H1 (cell line): ENCODE measurements around the gene CCN6. TPM values are rescaled to one million over a fixed set of nuclear protein-coding genes. Genes with fewer than 3 reads are reported as not detected.

ENCODE experiments used
- CTCF ChIA-PET: fragments of 300-600 bp; sonication (Branson Sonifier 250); formaldehyde crosslinking; loops from one replicate; lab custom pipeline; 2021; ENCODE audit not compliant: partially characterized antibody; lab: Charles Lee
- POLR2A ChIA-PET: fragments of 300-600 bp; sonication (Branson Sonifier 250); formaldehyde crosslinking; loops from one replicate; lab custom pipeline; 2021; ENCODE audit warnings: inconsistent platforms; ENCODE audit not compliant: partially characterized antibody; lab: Charles Lee
- DNase-seq, 2 experiments: peaks; one replicate each; pipeline versions ENCODE4 v3.0.0 to v3.0.0-alpha.2; 2010 to 2022; ENCODE audit warnings: low spot score in 2 of 2, low read depth in 1 of 2, mixed read lengths in 1 of 2
- FAIRE-seq: peaks from 2 replicates; lab custom pipeline; 2011; peaks lifted over from hg19 to GRCh38; lab: Jason Lieb, UNC
- H2AFZ ChIP-seq: 2 replicates; pipeline ENCODE4 v1.8.1; 2012; ENCODE audit warnings: low read length, inconsistent platforms
- H2AK5ac ChIP-seq: 2 replicates; pipeline ENCODE4 v1.6.1; 2013; ENCODE audit warnings: low read depth, low read length
- H2BK120ac ChIP-seq: replicated peaks from 2 replicates; pipeline ENCODE3; 2013; ENCODE audit warnings: low read depth, low read length, inconsistent platforms
- H2BK12ac ChIP-seq: 2 replicates; pipeline ENCODE4 v1.6.1; 2013; ENCODE audit warnings: low read depth, low read length
- H2BK15ac ChIP-seq: 2 replicates; pipeline ENCODE4 v1.6.1; 2013; ENCODE audit warnings: low read length
- H2BK20ac ChIP-seq: 2 replicates; pipeline ENCODE4 v1.6.1; 2013; ENCODE audit warnings: low read length
- H2BK5ac ChIP-seq: 2 replicates; pipeline ENCODE4 v1.6.1; 2013; ENCODE audit warnings: low read depth, low read length
- H3K14ac ChIP-seq: 2 replicates; pipeline ENCODE4 v1.6.1; 2013; ENCODE audit warnings: inconsistent platforms; ENCODE audit not compliant: insufficient read length
- H3K18ac ChIP-seq: 2 replicates; pipeline ENCODE4 v1.6.1; 2013; ENCODE audit warnings: low read length; ENCODE audit errors: extremely low read depth
- H3K23ac ChIP-seq: 2 replicates; pipeline ENCODE4 v1.6.1; 2013; ENCODE audit warnings: inconsistent platforms; ENCODE audit not compliant: insufficient read length
- H3K23me2 ChIP-seq: 2 replicates; pipeline ENCODE4 v1.6.1; 2013; ENCODE audit warnings: low read depth, low read length
- H3K27ac ChIP-seq: 2 replicates; pipeline ENCODE4 v1.6.1; 2011; ENCODE audit warnings: low read depth, low read length, inconsistent platforms
- H3K27me3 ChIP-seq, 4 experiments: replicated peaks in 1 of 4; 1 replicate in 1 of 4; 2 replicates in 3 of 4; pipeline versions ENCODE4 v1.6.1 to v1.8.1; 2011 to 2013; ENCODE audit warnings: low read length in 3 of 4, mild to moderate bottlenecking in 3 of 4, inconsistent platforms in 2 of 4, mixed read lengths in 2 of 4, moderate library complexity in 1 of 4; ENCODE audit not compliant: control insufficient read depth in 3 of 4, insufficient read depth in 3 of 4; ENCODE audit errors: extremely low read depth in 1 of 4
- H3K36me3 ChIP-seq, 4 experiments: 2 replicates each; pipeline versions ENCODE4 v1.6.1 to v1.8.1; 2011 to 2013; ENCODE audit warnings: mild to moderate bottlenecking in 4 of 4, low read length in 3 of 4, moderate library complexity in 2 of 4, control low read depth in 1 of 4, inconsistent platforms in 1 of 4; ENCODE audit not compliant: insufficient read depth in 4 of 4, control insufficient read depth in 2 of 4
- H3K4ac ChIP-seq: replicated peaks from 2 replicates; pipeline ENCODE3; 2013; ENCODE audit warnings: low read length, low read depth, mixed read lengths, inconsistent platforms; ENCODE audit not compliant: insufficient read length
- H3K4me1 ChIP-seq, 4 experiments: replicated peaks in 1 of 4; 1 replicate in 1 of 4; 2 replicates in 3 of 4; pipeline versions ENCODE4 v1.6.1 to v1.8.1; 2011 to 2013; ENCODE audit warnings: low read length in 3 of 4, inconsistent platforms in 2 of 4, mixed read lengths in 1 of 4; ENCODE audit not compliant: insufficient read depth in 4 of 4, control insufficient read depth in 3 of 4
- H3K4me2 ChIP-seq, 2 experiments: 2 replicates each; pipeline versions ENCODE4 v1.6.1 to v1.8.1; 2011 to 2013; ENCODE audit warnings: low read depth in 2 of 2, low read length in 2 of 2, control low read depth in 1 of 2, inconsistent platforms in 1 of 2, mild to moderate bottlenecking in 1 of 2; ENCODE audit not compliant: insufficient read depth in 1 of 2
- H3K4me3 ChIP-seq, 4 experiments: fragments of 200-600, 300-600 bp in 1 of 4; sonication (generic), shearing (Covaris generic), sonication (Bioruptor Twin) in 1 of 4; 2 replicates each; pipeline versions ENCODE4 v1.5.1 to v1.8.1; 2011 to 2016; ENCODE audit warnings: low read length in 4 of 4, low read depth in 3 of 4, control low read depth in 2 of 4, inconsistent platforms in 2 of 4, mild to moderate bottlenecking in 2 of 4, mixed read lengths in 1 of 4, moderate library complexity in 1 of 4; ENCODE audit not compliant: insufficient read depth in 2 of 4; ENCODE audit errors: extremely low read depth in 1 of 4
- H3K56ac ChIP-seq: replicated peaks from 2 replicates; pipeline ENCODE3; 2013; ENCODE audit warnings: low read depth, mild to moderate bottlenecking, mixed read lengths, low read length, inconsistent platforms; ENCODE audit not compliant: insufficient read length
- H3K79me1 ChIP-seq: 2 replicates; pipeline ENCODE4 v1.6.1; 2013; ENCODE audit warnings: low read depth, low read length, control low read depth
- H3K79me2 ChIP-seq, 2 experiments: 2 replicates each; pipeline versions ENCODE4 v1.6.1 to v1.8.1; 2012 to 2013; ENCODE audit warnings: low read length in 2 of 2, mild to moderate bottlenecking in 2 of 2, inconsistent platforms in 1 of 2; ENCODE audit not compliant: insufficient read depth in 2 of 2, control insufficient read depth in 1 of 2
- H3K9ac ChIP-seq, 4 experiments: replicated peaks in 1 of 4; 1 replicate in 1 of 4; 2 replicates in 3 of 4; pipeline versions ENCODE4 v1.6.1 to v1.8.1; 2011 to 2013; ENCODE audit warnings: low read depth in 3 of 4, low read length in 3 of 4, control low read depth in 2 of 4, mild to moderate bottlenecking in 2 of 4, moderate library complexity in 2 of 4, inconsistent platforms in 1 of 4; ENCODE audit errors: extremely low read depth in 1 of 4
- H3K9me3 ChIP-seq, 2 experiments: 2 replicates each; pipeline versions ENCODE4 v1.6.1 to v1.8.1; 2012 to 2013; ENCODE audit warnings: mild to moderate bottlenecking in 2 of 2, moderate library complexity in 2 of 2, control low read depth in 1 of 2, inconsistent platforms in 1 of 2, low read depth in 1 of 2, low read length in 1 of 2, mixed read lengths in 1 of 2; ENCODE audit not compliant: insufficient read depth in 2 of 2
- H4K20me1 ChIP-seq, 2 experiments: replicated peaks in 1 of 2; 2 replicates each; pipeline versions ENCODE3 to v1.8.1; 2011 to 2013; ENCODE audit warnings: inconsistent platforms in 2 of 2, low read length in 2 of 2, mild to moderate bottlenecking in 1 of 2; ENCODE audit not compliant: insufficient read depth in 2 of 2, control insufficient read depth in 1 of 2
- H4K5ac ChIP-seq: 2 replicates; pipeline ENCODE4 v1.6.1; 2013; ENCODE audit warnings: low read length, low read depth, mixed read lengths, inconsistent platforms; ENCODE audit not compliant: insufficient read length
- H4K8ac ChIP-seq: 2 replicates; pipeline ENCODE4 v1.8.0; 2013; ENCODE audit warnings: mild to moderate bottlenecking, moderate library complexity, low read length, inconsistent platforms; ENCODE audit not compliant: insufficient read depth; ENCODE audit errors: extremely low read depth
- H4K91ac ChIP-seq: replicated peaks from 2 replicates; pipeline ENCODE3; 2013; ENCODE audit warnings: low read length, mixed read lengths, inconsistent platforms; ENCODE audit not compliant: insufficient read length
- KDM1A ChIP-seq: fragments of 200-600, 300-600 bp; sonication (generic); IDR thresholded peaks from 2 replicates; pipeline ENCODE4 v1.7.1; 2016; ENCODE audit warnings: mild to moderate bottlenecking, low read length, borderline replicate concordance
- SUZ12 ChIP-seq: fragments of 200-600 bp; sonication (generic); IDR thresholded peaks from 2 replicates; pipeline ENCODE4 v1.6.1; 2012; ENCODE audit warnings: mild to moderate bottlenecking, inconsistent platforms, low read length, moderate library complexity, mixed read lengths
- WGBS, 2 experiments: shearing (Covaris generic) in 1 of 2; methylation state at CpG; one replicate each; pipeline versions ENCODE4 v1.1.6 to v1.1.7; 2013 to 2015; ENCODE audit warnings: low lambda C conversion rate in 2 of 2, mixed read lengths in 2 of 2, inconsistent platforms in 1 of 2, low coverage in 1 of 2, missing lambda C conversion rate in 1 of 2; ENCODE audit not compliant: insufficient replicate concordance in 2 of 2, insufficient coverage in 1 of 2, insufficient read length in 1 of 2; ENCODE audit errors: extremely low coverage in 1 of 2, missing lambda C conversion rate in 1 of 2; 5-methylcytosine and 5-hydroxymethylcytosine counted together
- polyA plus RNA-seq, 7 experiments: library from polyadenylated mRNA; depleted of rRNA in 3 of 7; stranded (reverse) in 5 of 7; unstranded in 2 of 7; fragments of >200 nt in 5 of 7; fragments of 200-250 nt in 2 of 7; gene quantifications; 1 replicate in 5 of 7; 2 replicates in 1 of 7; 4 replicates in 1 of 7; pipeline versions ENCODE4 v1.2.1 to v1.2.3, GENCODE V29; 2011 to 2013; ENCODE audit warnings: missing spikeins in 2 of 7, mixed read lengths in 2 of 7
- total RNA-seq: library from RNA; stranded (reverse); fragmentation: NEBNext Ultra II Directional; extraction: Animal tissue kit (Norgen Biotek cat#: 25700); gene quantifications from 2 replicates; pipeline ENCODE4 v1.2.1, GENCODE V29; 2021

CCN6 gene
- total and polyA plus RNA-seq, 2 of the 8 experiments (the other 6 are each of a cell fraction or from before 2014, with no cell fraction given), result not detected

DNA sequence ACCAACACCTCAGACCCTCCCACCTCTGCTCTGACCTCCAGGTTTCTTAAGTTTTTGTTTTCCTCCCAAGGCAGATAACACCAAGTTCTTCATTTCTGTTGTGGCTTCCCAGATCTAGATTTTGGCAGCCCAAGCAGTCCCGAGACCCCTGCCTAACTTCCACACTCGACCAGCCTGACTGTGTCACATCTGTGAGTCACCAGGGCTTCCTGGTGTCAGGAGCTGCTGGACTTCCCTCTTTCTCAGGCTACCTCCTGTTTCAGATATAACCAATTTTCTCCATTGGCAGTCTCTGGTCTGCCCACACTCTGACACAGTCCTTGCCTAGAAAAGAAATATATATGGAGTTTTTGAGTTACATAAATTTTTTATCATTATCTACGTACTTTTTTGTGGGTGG, 46.1 kb upstream of the CCN6 start:
- ChIA-PET POLR2A (no interaction called here), CTCF (interaction anchor here (0.6 to 2.8 kb wide), 16 partner anchors 10 to 753 kb away, joined by 3 to 18 read pairs (median 5); no protein-coding TSS in a partner anchor)
- H2BK120ac ChIP-seq, result no peak overlapping the region
- H3K4me1 ChIP-seq, result no peaks in the 10 kb centered on the region
- no peak overlapping the region for H3K23ac ChIP-seq
- H3K23me2 ChIP-seq, result no peaks in the 10 kb centered on the region
- no peaks in the 10 kb centered on the region for H3K9me3 ChIP-seq
- no peak overlapping the region for H3K4me3 ChIP-seq
- no peak overlapping the region for H3K4ac ChIP-seq
- H4K5ac ChIP-seq, result no peak overlapping the region
- H2BK5ac ChIP-seq, result no peak overlapping the region
- H3K79me2 ChIP-seq, result no peaks in the 10 kb centered on the region
- H3K9ac ChIP-seq, result no peak overlapping the region
- H3K36me3 ChIP-seq, result no peaks in the 10 kb centered on the region
- DNase-seq, result no peak
- no peaks in the 10 kb centered on the region for H3K27me3 ChIP-seq
- H2BK15ac ChIP-seq, result no peak overlapping the region
- WGBS, 2 experiments, result 86% methylated on average over 3 of the region's 3 CpGs; no CpG with 5 or more reads in 1 of the 2 experiments
- no peak overlapping the region for H2AFZ ChIP-seq
- H3K27ac ChIP-seq, result no peak overlapping the region
- no peak overlapping the region for H3K56ac ChIP-seq
- no peaks in the 10 kb centered on the region for H3K79me1 ChIP-seq
- H2BK20ac ChIP-seq, result no peak overlapping the region
- no peak for FAIRE-seq
- H4K20me1 ChIP-seq, result no peaks in the 10 kb centered on the region
- H4K8ac ChIP-seq, result no peak overlapping the region
- no peak overlapping the region for H3K14ac ChIP-seq
- H3K18ac ChIP-seq, result no peak overlapping the region
- H2AK5ac ChIP-seq, result no peak overlapping the region
- TF ChIP-seq KDM1A (no peak), SUZ12 (no peak)
- no peak overlapping the region for H4K91ac ChIP-seq
- H2BK12ac ChIP-seq, result no peak overlapping the region
- no peak overlapping the region for H3K4me2 ChIP-seq
